ENCODE data around the gene TRIM45.

Gene TRIM45

DNA sequence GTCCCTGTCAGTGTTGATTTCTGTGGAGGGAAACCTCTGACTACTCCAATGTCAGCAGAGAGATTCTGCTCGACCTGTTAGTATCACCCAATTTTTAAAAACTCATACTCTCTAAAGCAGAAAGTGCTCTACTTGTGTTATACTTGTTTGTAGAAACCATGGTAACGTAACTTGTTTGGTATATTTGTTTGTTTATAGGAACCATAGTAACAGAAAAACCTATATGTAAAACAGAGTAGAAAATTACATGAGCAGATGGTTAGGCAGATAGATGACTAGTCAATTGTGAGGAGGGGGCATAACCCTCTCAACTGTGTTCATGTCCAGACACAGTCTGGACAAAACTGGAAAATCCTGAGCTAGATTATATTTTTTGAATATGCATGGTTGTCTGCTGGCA is 6.7 kb downstream of the TRIM45 start:
- no peak for TF ChIP-seq CTCF (IDR thresholded peaks at IDR 0.05; ENCODE audit: insufficient read depth, low read length, poor library complexity, severe bottlenecking)
- H3K36me3 ChIP-seq (ENCODE audit: control insufficient read depth, insufficient read depth, low read length) = no peaks in the 10 kb centered on the region
- DNase-seq (ENCODE audit: extremely low read depth, insufficient read length) = no peak

DNA sequence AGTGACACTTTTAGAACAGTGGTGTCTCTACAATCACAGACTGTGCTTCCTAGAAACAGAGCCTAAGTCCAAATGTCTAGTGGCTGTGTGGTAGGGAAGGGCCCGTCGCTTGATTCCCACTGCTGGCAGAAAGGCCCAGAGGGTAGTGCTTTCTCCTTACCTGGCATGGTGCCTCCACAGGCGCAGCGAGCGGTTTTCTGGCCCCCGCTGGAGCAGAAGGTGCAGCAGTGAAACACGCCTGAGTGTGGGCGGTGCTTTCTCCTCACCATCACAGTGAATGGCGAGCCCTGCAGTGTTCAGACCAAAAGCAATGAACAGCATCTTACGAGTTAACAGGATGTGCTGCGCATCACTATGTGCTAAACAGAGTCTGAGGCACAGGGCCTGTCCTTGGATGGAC is 8.3 kb downstream of the TRIM45 start:
- Histone ChIP-seq H3K36me3 (ENCODE audit: control insufficient read depth, insufficient read depth, low read length) (no peaks in the 10 kb centered on the region), H3K27me3 (replicated peaks; ENCODE audit: control insufficient read depth, insufficient read depth, low read length) (no peaks in the 10 kb centered on the region), H3K4me3 (replicated peaks; ENCODE audit: low read depth, low read length) (no peak overlapping the region)
- TF ChIP-seq CTCF (IDR thresholded peaks at IDR 0.05; ENCODE audit: insufficient read depth, low read length, poor library complexity, severe bottlenecking) = no peak
- DNase-seq (ENCODE audit: extremely low read depth, insufficient read length) = no peak

More for the DNA sequence above, 6.7 kb downstream of the TRIM45 start:
- no peaks in the 10 kb centered on the region for H3K27me3 ChIP-seq (replicated peaks; ENCODE audit: control insufficient read depth, insufficient read depth, low read length)
- H3K4me3 ChIP-seq (replicated peaks; ENCODE audit: low read depth, low read length) = no peak overlapping the region

GRCh38 chr1:117112047-117112717 is 9.4 kb downstream of the TRIM45 start:
- TF ChIP-seq CTCF (IDR thresholded peaks at IDR 0.05; ENCODE audit: insufficient read depth, low read length, poor library complexity, severe bottlenecking) = no peak
- DNase-seq (ENCODE audit: extremely low read depth, insufficient read length) = no peak
- Histone ChIP-seq H3K4me3 (replicated peaks; ENCODE audit: low read depth, low read length) (no peak overlapping the region), H3K36me3 (ENCODE audit: control insufficient read depth, insufficient read depth, low read length) (no peaks in the 10 kb centered on the region), H3K27me3 (replicated peaks; ENCODE audit: control insufficient read depth, insufficient read depth, low read length) (no peaks in the 10 kb centered on the region)

DNA sequence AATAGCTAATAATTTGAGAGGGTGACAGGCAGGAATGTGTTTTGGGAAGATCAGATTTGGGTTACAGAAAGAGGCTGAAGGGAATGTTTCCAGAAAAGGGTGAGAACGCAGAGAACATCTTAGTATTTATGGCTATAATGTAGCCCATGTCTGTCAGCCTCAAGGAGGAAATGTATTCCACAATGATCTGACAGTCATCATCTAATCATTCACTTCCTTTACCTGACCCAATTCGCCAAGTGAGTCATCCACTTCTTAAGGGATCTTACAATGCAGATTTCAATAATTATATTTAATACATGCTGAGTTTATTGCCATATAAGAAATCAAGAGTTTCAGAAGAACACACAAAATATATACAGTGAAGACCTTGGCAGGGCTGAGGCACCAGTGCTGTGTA is 10.8 kb downstream of the TRIM45 start:
- TF ChIP-seq CTCF (IDR thresholded peaks at IDR 0.05; ENCODE audit: insufficient read depth, low read length, poor library complexity, severe bottlenecking) = no peak
- Histone ChIP-seq H3K4me3 (replicated peaks; ENCODE audit: low read depth, low read length) (no peak overlapping the region), H3K36me3 (ENCODE audit: control insufficient read depth, insufficient read depth, low read length) (peaks cover 2% of the 10 kb centered on the region), H3K27me3 (replicated peaks; ENCODE audit: control insufficient read depth, insufficient read depth, low read length) (no peaks in the 10 kb centered on the region)
- DNase-seq (ENCODE audit: extremely low read depth, insufficient read length) = no peak

DNA sequence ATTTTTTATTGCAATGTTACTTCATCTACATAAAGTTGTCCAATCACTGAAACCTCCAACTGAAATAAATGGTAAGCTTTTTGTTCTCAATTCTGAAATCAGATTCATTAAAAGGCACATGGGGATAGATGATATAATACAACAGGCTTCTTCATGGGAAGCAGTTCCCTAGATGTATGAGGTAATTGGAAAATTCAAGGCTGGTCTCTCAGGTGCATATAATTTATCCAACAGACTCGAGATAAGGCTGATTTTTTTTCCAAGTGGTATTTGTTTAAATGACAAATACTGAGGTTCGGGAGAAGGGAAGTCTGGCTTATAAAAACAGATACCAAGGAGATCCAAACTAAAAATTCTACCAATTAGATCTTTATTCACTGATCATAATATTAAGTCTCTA is 14.2 kb downstream of the TRIM45 start:
- Histone ChIP-seq H3K36me3 (ENCODE audit: control insufficient read depth, insufficient read depth, low read length) (peaks cover 10% of the 10 kb centered on the region), H3K27me3 (replicated peaks; ENCODE audit: control insufficient read depth, insufficient read depth, low read length) (no peaks in the 10 kb centered on the region), H3K4me3 (replicated peaks; ENCODE audit: low read depth, low read length) (no peak overlapping the region)
- DNase-seq (ENCODE audit: extremely low read depth, insufficient read length) = no peak
- TF ChIP-seq CTCF (IDR thresholded peaks at IDR 0.05; ENCODE audit: insufficient read depth, low read length, poor library complexity, severe bottlenecking) = no peak

- DNase-seq (ENCODE audit: extremely low read depth, insufficient read length) = no peak
- Histone ChIP-seq H3K27me3 (replicated peaks; ENCODE audit: control insufficient read depth, insufficient read depth, low read length) (no peaks in the 10 kb centered on the region), H3K4me3 (replicated peaks; ENCODE audit: low read depth, low read length) (no peak overlapping the region), H3K36me3 (ENCODE audit: control insufficient read depth, insufficient read depth, low read length) (peaks cover 14% of the 10 kb centered on the region)
- TF ChIP-seq CTCF (IDR thresholded peaks at IDR 0.05; ENCODE audit: insufficient read depth, low read length, poor library complexity, severe bottlenecking) = no peak
Observed at GRCh38 chr1:117106478-117106877, 15.1 kb downstream of the TRIM45 start.

Data from GM06990 (cell line).